T-helper 2 cell treated with Interferon-gamma antibody and Interleukin-4, amounts not matched to agents 5 μg/mL and 100 μg/mL, for 36 hours (primary cell): ENCODE data around the gene S100A3.
"Not testable (repeated sequence)": the region's sequence is repeated elsewhere in the genome, so short reads cannot be mapped to it uniquely, and the experiment has no call there.

Experiments
- DNase-seq: peaks from one replicate; pipeline ENCODE4 v3.0.0; 2021; ENCODE audit warnings: low spot score
- H3K27ac Mint-ChIP-seq: one replicate; pipeline ENCODE4 v1.8.0; 2021; ENCODE audit warnings: mild to moderate bottlenecking, mixed read lengths
- H3K27me3 Mint-ChIP-seq: one replicate; pipeline ENCODE4 v1.8.0; 2021; ENCODE audit warnings: low read depth, mixed read lengths
- H3K36me3 Mint-ChIP-seq: one replicate; pipeline ENCODE4 v1.8.0; 2021; ENCODE audit warnings: low read depth, mixed read lengths
- H3K4me1 Mint-ChIP-seq: one replicate; pipeline ENCODE4 v1.8.0; 2021; ENCODE audit warnings: low read depth, mixed read lengths
- H3K4me3 Mint-ChIP-seq: one replicate; pipeline ENCODE4 v1.8.0; 2022; ENCODE audit warnings: mild to moderate bottlenecking, moderate library complexity, mixed read lengths
- H3K9me3 Mint-ChIP-seq: one replicate; pipeline ENCODE4 v1.8.0; 2021; ENCODE audit warnings: mixed read lengths

The S100A3 gene

GRCh38 chr1:153548722-153549688, at the start of gene S100A3:
S100A3 (minus strand) TSS chr1:153549258; CDS start chr1:153548485, 773 bp downstream.
- Mint-ChIP-seq H3K4me3 (no peak within 1 kb of the TSS), H3K36me3 (peaks cover 16% of the 10 kb centered on the region), H3K27ac (peak within 1 kb of the TSS; percentile 75), H3K27me3 (no peaks in the 10 kb centered on the region), H3K4me1 (peaks cover 48% of the 10 kb centered on the region), H3K9me3 (no peaks in the 10 kb centered on the region)
- DNase-seq: no peak

GRCh38 chr1:153598309-153599172, 49.5 kb upstream of the S100A3 start:
- no peak overlapping the region for H3K4me3 Mint-ChIP-seq

GRCh38 chr1:153597206-153597605, 48.1 kb upstream of the S100A3 start:
- Mint-ChIP-seq H3K4me1 (peaks cover 16% of the 10 kb centered on the region), H3K4me3 (no peak overlapping the region), H3K36me3 (no peaks in the 10 kb centered on the region), H3K27ac (no peak overlapping the region), H3K27me3 (no peaks in the 10 kb centered on the region), H3K9me3 (no peaks in the 10 kb centered on the region)
- peak; percentile 35 for DNase-seq

More at GRCh38 chr1:153598309-153599172, 49.5 kb upstream of the S100A3 start:
- DNase-seq: peak; percentile 10
- peak overlapping the region; percentile 78 for H3K27ac Mint-ChIP-seq
- no peaks in the 10 kb centered on the region for H3K27me3 Mint-ChIP-seq
- H3K36me3 Mint-ChIP-seq: no peaks in the 10 kb centered on the region
- peaks cover 16% of the 10 kb centered on the region for H3K4me1 Mint-ChIP-seq
- H3K9me3 Mint-ChIP-seq: no peaks in the 10 kb centered on the region

GRCh38 chr1:153592748-153593147, 43.7 kb upstream of the S100A3 start:
- Mint-ChIP-seq H3K4me1 (peaks cover 8% of the 10 kb centered on the region), H3K27ac (no peak overlapping the region), H3K4me3 (no peak overlapping the region), H3K36me3 (no peaks in the 10 kb centered on the region), H3K9me3 (no peaks in the 10 kb centered on the region), H3K27me3 (peaks cover 3% of the 10 kb centered on the region)
- DNase-seq: no peak

GRCh38 chr1:153588482-153588881, 39.4 kb upstream of the S100A3 start:
- Mint-ChIP-seq H3K36me3 (no peaks in the 10 kb centered on the region), H3K4me1 (no peaks in the 10 kb centered on the region), H3K27me3 (peaks cover 10% of the 10 kb centered on the region), H3K27ac (no peak overlapping the region), H3K9me3 (no peaks in the 10 kb centered on the region), H3K4me3 (no peak overlapping the region)
- no peak for DNase-seq

GRCh38 chr1:153588033-153588432, 39.0 kb upstream of the S100A3 start:
- H3K36me3 Mint-ChIP-seq, H3K27me3 Mint-ChIP-seq, H3K4me3 Mint-ChIP-seq, H3K27ac Mint-ChIP-seq, H3K9me3 Mint-ChIP-seq, DNase-seq, H3K4me1 Mint-ChIP-seq: not testable (repeated sequence)

- Mint-ChIP-seq H3K9me3 (no peaks in the 10 kb centered on the region), H3K36me3 (no peaks in the 10 kb centered on the region), H3K4me1 (no peaks in the 10 kb centered on the region), H3K27ac (no peak overlapping the region), H3K27me3 (peaks cover 10% of the 10 kb centered on the region), H3K4me3 (no peak overlapping the region)
- DNase-seq: no peak
These were observed 38.3 kb upstream of the S100A3 start for GRCh38 chr1:153587314-153587713.

GRCh38 chr1:153586347-153586746, 37.3 kb upstream of the S100A3 start:
- Mint-ChIP-seq H3K36me3 (no peaks in the 10 kb centered on the region), H3K4me3 (no peak overlapping the region), H3K9me3 (no peaks in the 10 kb centered on the region), H3K27ac (no peak overlapping the region), H3K4me1 (no peaks in the 10 kb centered on the region), H3K27me3 (peaks cover 10% of the 10 kb centered on the region)
- no peak for DNase-seq

- Mint-ChIP-seq H3K36me3 (no peaks in the 10 kb centered on the region), H3K27me3 (peaks cover 10% of the 10 kb centered on the region), H3K9me3 (no peaks in the 10 kb centered on the region), H3K4me3 (no peak overlapping the region), H3K4me1 (no peaks in the 10 kb centered on the region), H3K27ac (no peak overlapping the region)
- no peak for DNase-seq
These were observed 35.9 kb upstream of the S100A3 start for GRCh38 chr1:153585006-153585405.

- H3K4me1 Mint-ChIP-seq: no peaks in the 10 kb centered on the region
- DNase-seq: no peak
- H3K9me3 Mint-ChIP-seq: no peaks in the 10 kb centered on the region
- H3K27ac Mint-ChIP-seq: no peak overlapping the region
- H3K27me3 Mint-ChIP-seq: peaks cover 13% of the 10 kb centered on the region
- no peaks in the 10 kb centered on the region for H3K36me3 Mint-ChIP-seq
- no peak overlapping the region for H3K4me3 Mint-ChIP-seq
These were observed 34.9 kb upstream of the S100A3 start for GRCh38 chr1:153583976-153584375.

- H3K4me1 Mint-ChIP-seq, H3K27ac Mint-ChIP-seq, H3K4me3 Mint-ChIP-seq, DNase-seq, H3K36me3 Mint-ChIP-seq, H3K9me3 Mint-ChIP-seq: not testable (repeated sequence)
- peaks cover 13% of the 10 kb centered on the region for H3K27me3 Mint-ChIP-seq
These were observed 34.5 kb upstream of the S100A3 start for GRCh38 chr1:153583514-153583913.

GRCh38 chr1:153582836-153583235, 33.8 kb upstream of the S100A3 start:
- not testable (repeated sequence) for H3K36me3 Mint-ChIP-seq, H3K9me3 Mint-ChIP-seq, H3K4me3 Mint-ChIP-seq, H3K27ac Mint-ChIP-seq, DNase-seq, H3K4me1 Mint-ChIP-seq
- peaks cover 20% of the 10 kb centered on the region for H3K27me3 Mint-ChIP-seq

GRCh38 chr1:153578936-153579335, 29.9 kb upstream of the S100A3 start:
- DNase-seq: no peak
- Mint-ChIP-seq H3K36me3 (no peaks in the 10 kb centered on the region), H3K27me3 (peaks cover 19% of the 10 kb centered on the region), H3K4me1 (peaks cover 3% of the 10 kb centered on the region), H3K27ac (no peak overlapping the region), H3K9me3 (no peaks in the 10 kb centered on the region), H3K4me3 (no peak overlapping the region)

GRCh38 chr1:153578490-153578889, 29.4 kb upstream of the S100A3 start:
- no peaks in the 10 kb centered on the region for H3K9me3 Mint-ChIP-seq
- DNase-seq: no peak
- H3K4me1 Mint-ChIP-seq: peaks cover 3% of the 10 kb centered on the region
- no peaks in the 10 kb centered on the region for H3K36me3 Mint-ChIP-seq
- peaks cover 19% of the 10 kb centered on the region for H3K27me3 Mint-ChIP-seq
- H3K4me3 Mint-ChIP-seq: no peak overlapping the region
- no peak overlapping the region for H3K27ac Mint-ChIP-seq
